ENCODE data around the gene EPHA2. TPM values are rescaled to one million over a fixed set of nuclear protein-coding genes. Genes with fewer than 3 reads are reported as not detected.

The EPHA2 gene
- total RNA-seq, 1 donor, result 0.54 TPM

GRCh38 chr1:16184557-16185303 is 28.9 kb upstream of the EPHA2 start:
- DNase-seq (ENCODE audit: low read depth in 2 of 3, low spot score in 2 of 3), result no peak

GRCh38 chr1:16183765-16184556 is 28.1 kb upstream of the EPHA2 start:
- DNase-seq (ENCODE audit: low read depth in 2 of 3, low spot score in 2 of 3), result no peak

GRCh38 chr1:16183179-16183578 is 27.3 kb upstream of the EPHA2 start:
- no peak for DNase-seq (ENCODE audit: low read depth in 2 of 3, low spot score in 2 of 3)

- DNase-seq (ENCODE audit: low read depth in 2 of 3, low spot score in 2 of 3), result no peak
Observed at GRCh38 chr1:16181887-16182719, 26.2 kb upstream of the EPHA2 start.

GRCh38 chr1:16180291-16180824 is 24.5 kb upstream of the EPHA2 start:
- DNase-seq (ENCODE audit: low read depth in 2 of 3, low spot score in 2 of 3), result no peak

GRCh38 chr1:16178596-16179497 is 23.0 kb upstream of the EPHA2 start:
- no peak for DNase-seq (ENCODE audit: low read depth in 2 of 3, low spot score in 2 of 3)

- DNase-seq (ENCODE audit: low read depth in 2 of 3, low spot score in 2 of 3), result no peak
Observed at GRCh38 chr1:16177306-16177705, 21.4 kb upstream of the EPHA2 start.

GRCh38 chr1:16176653-16177052 is 20.8 kb upstream of the EPHA2 start:
- DNase-seq (ENCODE audit: low read depth in 2 of 3, low spot score in 2 of 3), result no peak

- DNase-seq (ENCODE audit: low read depth in 2 of 3, low spot score in 2 of 3), result peak in 2 of 3 donors; percentile 75 to 84
Observed at GRCh38 chr1:16175610-16176553, 20.0 kb upstream of the EPHA2 start.

GRCh38 chr1:16174886-16175598 is 19.2 kb upstream of the EPHA2 start:
- DNase-seq (ENCODE audit: low read depth in 2 of 3, low spot score in 2 of 3), result no peak

GRCh38 chr1:16174261-16174868 is 18.5 kb upstream of the EPHA2 start:
- DNase-seq (ENCODE audit: low read depth in 2 of 3, low spot score in 2 of 3), result no peak

- no peak for DNase-seq (ENCODE audit: low read depth in 2 of 3, low spot score in 2 of 3)
Observed at GRCh38 chr1:16173447-16174260, 17.8 kb upstream of the EPHA2 start.

- DNase-seq (ENCODE audit: low read depth in 2 of 3, low spot score in 2 of 3), result peak in 2 of 3 donors; percentile 77 to 82
Observed at GRCh38 chr1:16172964-16173446, 17.1 kb upstream of the EPHA2 start.

- DNase-seq (ENCODE audit: low read depth in 2 of 3, low spot score in 2 of 3), result no peak
Observed at GRCh38 chr1:16172218-16172830, 16.5 kb upstream of the EPHA2 start.

- no peak for DNase-seq (ENCODE audit: low read depth in 2 of 3, low spot score in 2 of 3)
Observed at GRCh38 chr1:16171314-16172151, 15.7 kb upstream of the EPHA2 start.
